NCI-H187 treated with DMSO at 0.1 percent for 48 hours (cell line): ENCODE data around the gene LDLRAD4.
"Not testable (repeated sequence)": the region's sequence is repeated elsewhere in the genome, so short reads cannot be mapped to it uniquely, and the experiment has no call there.

Source experiments
- DNase-seq: peaks from one replicate; lab custom pipeline; 2025; lab: John Stamatoyannopoulos, UW

The LDLRAD4 gene

GRCh38 chr18:13681701-13682100 is 463.1 kb downstream of the LDLRAD4 start:
- no peak for DNase-seq

- DNase-seq, result no peak
These were observed 466.0 kb downstream of the LDLRAD4 start for GRCh38 chr18:13684546-13684945.

DNA sequence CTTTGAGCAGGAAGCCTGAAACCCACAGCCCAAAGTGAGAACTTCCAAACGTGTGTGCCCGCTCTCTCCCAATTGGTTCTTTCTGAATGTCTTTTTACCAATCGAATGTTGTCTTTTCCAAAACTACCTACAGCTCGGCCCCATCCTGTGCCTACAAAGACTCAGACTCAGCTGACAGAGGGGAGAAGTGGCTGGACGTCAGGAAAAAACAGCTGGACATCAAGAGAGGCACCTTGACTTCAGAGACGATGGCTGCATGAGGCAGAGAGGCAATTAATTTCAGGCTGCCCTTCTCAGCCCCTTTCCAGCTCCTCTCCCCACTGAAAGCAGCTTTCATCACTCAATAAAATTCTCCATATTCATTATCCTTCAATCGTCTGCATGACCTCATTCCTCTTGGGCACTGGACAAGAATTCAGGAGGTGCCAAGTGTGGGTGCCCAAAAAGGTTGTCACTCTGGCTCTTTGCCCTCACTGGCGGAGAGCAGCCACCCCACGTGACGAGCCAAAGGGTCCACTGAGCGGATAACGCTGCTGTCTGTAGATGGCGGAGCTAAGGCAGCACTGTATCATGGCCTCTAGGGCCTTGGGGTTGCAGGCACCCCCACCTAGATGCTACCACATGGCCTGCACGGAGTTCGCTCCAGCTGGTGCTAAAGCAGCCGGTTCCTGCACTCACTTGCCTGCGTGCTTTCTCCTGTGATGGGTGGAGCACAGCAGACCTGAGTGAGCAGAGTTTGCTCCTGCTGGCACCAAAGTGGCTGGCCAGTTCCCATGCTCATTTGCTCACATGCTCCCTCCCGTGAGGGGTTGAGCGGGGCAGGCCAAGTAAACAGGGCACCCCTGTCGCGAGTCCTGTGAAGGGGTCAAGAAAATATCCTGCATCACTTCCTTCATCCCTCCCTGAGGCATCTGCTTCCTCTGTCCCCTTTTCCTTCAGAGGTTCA is 469.9 kb downstream of the LDLRAD4 start:
- DNase-seq, result no peak

DNA sequence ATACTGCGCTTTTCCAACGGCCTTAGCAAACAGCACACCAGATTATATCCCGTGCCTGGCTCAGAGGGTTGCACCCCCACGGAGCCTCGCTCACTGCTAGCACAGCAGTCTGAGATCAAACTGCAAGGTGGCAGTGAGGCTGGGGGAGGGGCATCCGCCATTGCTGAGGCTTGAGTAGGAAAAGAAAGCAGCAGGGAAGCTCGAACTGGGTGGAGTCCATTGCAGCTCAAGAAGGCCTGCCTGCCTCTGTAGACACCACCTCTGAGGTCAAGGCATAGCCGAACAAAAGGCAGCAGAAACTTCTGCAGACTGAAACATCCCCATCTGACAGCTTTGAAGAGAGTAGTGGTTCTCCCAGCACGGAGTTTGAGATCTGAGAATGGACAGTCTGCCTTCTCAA is 471.5 kb downstream of the LDLRAD4 start:
- not testable (repeated sequence) for DNase-seq

DNA sequence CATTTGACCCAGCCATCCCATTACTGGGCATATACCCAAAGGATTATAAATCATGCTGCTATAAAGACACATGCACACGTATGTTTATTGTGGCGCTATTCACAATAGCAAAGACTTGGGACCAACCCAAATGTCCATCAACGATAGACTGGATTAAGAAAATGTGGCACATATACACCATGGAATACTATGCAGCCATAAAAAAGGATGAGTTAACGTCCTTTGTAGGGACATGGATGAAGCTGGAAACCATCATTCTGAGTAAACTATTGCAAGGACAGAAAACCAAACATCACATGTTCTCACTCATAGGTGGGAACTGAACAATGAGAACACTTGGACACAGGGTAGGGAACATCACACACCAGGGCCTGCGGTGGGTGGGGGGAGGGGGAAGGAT is 476.8 kb downstream of the LDLRAD4 start:
- DNase-seq, result not testable (repeated sequence)

GRCh38 chr18:13696961-13697360 is 478.4 kb downstream of the LDLRAD4 start:
- DNase-seq, result no peak

DNA sequence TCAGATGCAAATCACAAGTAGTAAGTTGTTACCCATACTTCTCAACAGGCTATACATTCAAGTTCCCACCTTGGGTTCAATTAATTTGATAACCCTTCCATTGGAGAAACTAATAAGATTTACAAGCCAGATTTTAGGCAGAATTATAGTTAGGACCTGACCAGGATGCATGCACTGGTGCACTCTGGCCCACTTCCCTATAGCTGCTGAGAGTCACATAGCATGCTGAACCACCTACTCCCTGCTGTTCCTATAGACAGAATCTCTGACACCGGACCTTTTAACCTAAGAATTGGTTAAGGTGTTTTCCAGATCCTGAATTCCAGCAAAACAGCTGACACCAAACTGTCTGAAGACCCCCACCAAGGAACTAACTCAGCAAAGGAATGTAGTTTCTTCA is 481.6 kb downstream of the LDLRAD4 start:
- no peak for DNase-seq
